Measurements from ENCODE around the gene CD70. TPM values are rescaled to one million over a fixed set of nuclear protein-coding genes. Genes with fewer than 3 reads are reported as not detected.
"Not testable (repeated sequence)": the region's sequence is repeated elsewhere in the genome, so short reads cannot be mapped to it uniquely, and the experiment has no call there.

The CD70 gene
- total RNA-seq, 1 experiment from 2014 or later = 45.4 TPM

GRCh38 chr19:6606276-6607070, 15.5 kb upstream of the CD70 start:
- H3K4me3 ChIP-seq (ENCODE audit: low read depth in 2 of 2, low read length in 2 of 2); POLR2A ChIA-PET; BruUV-seq (replicated peaks); CTCF ChIA-PET; ATAC-seq; in situ Hi-C loops (cut with HindIII; ENCODE audit: low pct_unique_long_range_greater_than_20kb, low sequenced_read_pairs); H3K9me3 ChIP-seq (ENCODE audit: control insufficient read depth, insufficient read depth, low read depth, low read length); H3K27ac ChIP-seq (ENCODE audit: low read length); H3K36me3 ChIP-seq (ENCODE audit: control insufficient read depth, insufficient read depth, low read length); H3K27me3 ChIP-seq (ENCODE audit: control insufficient read depth, insufficient read depth, low read length); H3K4me1 ChIP-seq (ENCODE audit: control insufficient read depth, insufficient read depth, low read length); DNase-seq (ENCODE audit: low read depth, low spot score); intact Hi-C loops (cut with micrococcal nuclease; ENCODE audit: unreplicated experiment): not testable (repeated sequence)

GRCh38 chr19:6604906-6605305, 14.0 kb upstream of the CD70 start:
- ChIA-PET POLR2A (no interaction called here), CTCF (interaction anchor here (1.0 kb wide), 1 partner anchor 26 kb away, joined by 4 read pairs; no protein-coding TSS in a partner anchor)
- Histone ChIP-seq H3K4me1 (ENCODE audit: control insufficient read depth, insufficient read depth, low read length) (no peaks in the 10 kb centered on the region), H3K9me3 (ENCODE audit: control insufficient read depth, insufficient read depth, low read depth, low read length) (no peaks in the 10 kb centered on the region), H3K27ac (ENCODE audit: low read length) (no peak overlapping the region), H3K4me3 (ENCODE audit: low read depth in 2 of 2, low read length in 2 of 2) (no peak overlapping the region), H3K36me3 (ENCODE audit: control insufficient read depth, insufficient read depth, low read length) (no peaks in the 10 kb centered on the region), H3K27me3 (ENCODE audit: control insufficient read depth, insufficient read depth, low read length) (no peaks in the 10 kb centered on the region)
- in situ Hi-C loops (cut with HindIII; ENCODE audit: low pct_unique_long_range_greater_than_20kb, low sequenced_read_pairs) = no loop called here
- intact Hi-C loops (cut with micrococcal nuclease; ENCODE audit: unreplicated experiment) = no loop called here
- DNase-seq (ENCODE audit: low read depth, low spot score) (no peak), ATAC-seq (no peak)
- no TSS peak for BruUV-seq (replicated peaks)
- TF ChIP-seq REST (IDR thresholded peaks at IDR 0.05; ENCODE audit: insufficient read depth in 1 of 2, low read depth in 2 of 2, low read length in 1 of 2) (no peak), TCF7L2 (IDR thresholded peaks at IDR 0.05; ENCODE audit: low read depth, low read length) (no peak), SIN3A (IDR thresholded peaks at IDR 0.05; ENCODE audit: borderline replicate concordance, insufficient read depth, low read depth, low read length) (no peak), POLR2AphosphoS5 (IDR thresholded peaks at IDR 0.05; ENCODE audit: low read depth, low read length) (no peak)
- TF ChIP-seq, protein P1, sequence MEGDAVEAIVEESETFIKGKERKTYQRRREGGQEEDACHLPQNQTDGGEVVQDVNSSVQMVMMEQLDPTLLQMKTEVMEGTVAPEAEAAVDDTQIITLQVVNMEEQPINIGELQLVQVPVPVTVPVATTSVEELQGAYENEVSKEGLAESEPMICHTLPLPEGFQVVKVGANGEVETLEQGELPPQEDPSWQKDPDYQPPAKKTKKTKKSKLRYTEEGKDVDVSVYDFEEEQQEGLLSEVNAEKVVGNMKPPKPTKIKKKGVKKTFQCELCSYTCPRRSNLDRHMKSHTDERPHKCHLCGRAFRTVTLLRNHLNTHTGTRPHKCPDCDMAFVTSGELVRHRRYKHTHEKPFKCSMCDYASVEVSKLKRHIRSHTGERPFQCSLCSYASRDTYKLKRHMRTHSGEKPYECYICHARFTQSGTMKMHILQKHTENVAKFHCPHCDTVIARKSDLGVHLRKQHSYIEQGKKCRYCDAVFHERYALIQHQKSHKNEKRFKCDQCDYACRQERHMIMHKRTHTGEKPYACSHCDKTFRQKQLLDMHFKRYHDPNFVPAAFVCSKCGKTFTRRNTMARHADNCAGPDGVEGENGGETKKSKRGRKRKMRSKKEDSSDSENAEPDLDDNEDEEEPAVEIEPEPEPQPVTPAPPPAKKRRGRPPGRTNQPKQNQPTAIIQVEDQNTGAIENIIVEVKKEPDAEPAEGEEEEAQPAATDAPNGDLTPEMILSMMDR (IDR thresholded peaks at IDR 0.05) = no peak

- ChIA-PET CTCF (interaction anchor here (0.7 kb wide), 2 partner anchors 361 to 882 kb away, joined by 7 to 15 read pairs; partner anchors contain the start of gene CATSPERD), POLR2A (interaction anchor here (0.6 kb wide), 1 partner anchor 11 kb away, joined by 3 read pairs; no protein-coding TSS in a partner anchor)
- H3K36me3 ChIP-seq (ENCODE audit: control insufficient read depth, insufficient read depth, low read length) = no peaks in the 10 kb centered on the region
- H3K4me3 ChIP-seq (ENCODE audit: low read depth in 2 of 2, low read length in 2 of 2) = no peak overlapping the region
- BruUV-seq (replicated peaks) = no TSS peak
- no peaks in the 10 kb centered on the region for H3K9me3 ChIP-seq (ENCODE audit: control insufficient read depth, insufficient read depth, low read depth, low read length)
- TF ChIP-seq SIN3A (IDR thresholded peaks at IDR 0.05; ENCODE audit: borderline replicate concordance, insufficient read depth, low read depth, low read length) = no peak
- intact Hi-C loops (cut with micrococcal nuclease; ENCODE audit: unreplicated experiment) (no loop called here), in situ Hi-C loops (cut with HindIII; ENCODE audit: low pct_unique_long_range_greater_than_20kb, low sequenced_read_pairs) (no loop called here)
- no peaks in the 10 kb centered on the region for H3K4me1 ChIP-seq (ENCODE audit: control insufficient read depth, insufficient read depth, low read length)
- DNase-seq (ENCODE audit: low read depth, low spot score) (no peak), ATAC-seq (no peak)
- H3K27ac ChIP-seq (ENCODE audit: low read length) = no peak overlapping the region
- no peaks in the 10 kb centered on the region for H3K27me3 ChIP-seq (ENCODE audit: control insufficient read depth, insufficient read depth, low read length)
Measured at GRCh38 chr19:6602729-6603114, 11.8 kb upstream of the CD70 start.

GRCh38 chr19:6601537-6602052, 10.6 kb upstream of the CD70 start:
- ChIA-PET CTCF (interaction anchor here (0.6 kb wide), 1 partner anchor 1810 kb away, joined by 3 read pairs; the partner anchor contains the start of gene FEM1A), POLR2A (interaction anchor here (0.7 kb wide), 1 partner anchor 11 kb away, joined by 11 read pairs; no protein-coding TSS in a partner anchor)
- ATAC-seq = peak; percentile 66; the same call in 1 of the 2 replicates
- intact Hi-C loops (cut with micrococcal nuclease; ENCODE audit: unreplicated experiment); in situ Hi-C loops (cut with HindIII; ENCODE audit: low pct_unique_long_range_greater_than_20kb, low sequenced_read_pairs); BruUV-seq (replicated peaks); H3K27me3 ChIP-seq (ENCODE audit: control insufficient read depth, insufficient read depth, low read length); H3K9me3 ChIP-seq (ENCODE audit: control insufficient read depth, insufficient read depth, low read depth, low read length); DNase-seq (ENCODE audit: low read depth, low spot score); H3K36me3 ChIP-seq (ENCODE audit: control insufficient read depth, insufficient read depth, low read length); H3K4me1 ChIP-seq (ENCODE audit: control insufficient read depth, insufficient read depth, low read length): not testable (repeated sequence)
- H3K4me3 ChIP-seq (ENCODE audit: low read depth in 2 of 2, low read length in 2 of 2) = peak overlapping the region; percentile 30 to 50
- H3K27ac ChIP-seq (ENCODE audit: low read length) = peak overlapping the region; percentile 75

GRCh38 chr19:6600951-6601536, 10.1 kb upstream of the CD70 start:
- POLR2A ChIA-PET; BruUV-seq (replicated peaks); CTCF ChIA-PET; H3K4me1 ChIP-seq (ENCODE audit: control insufficient read depth, insufficient read depth, low read length); ATAC-seq; H3K36me3 ChIP-seq (ENCODE audit: control insufficient read depth, insufficient read depth, low read length); H3K27me3 ChIP-seq (ENCODE audit: control insufficient read depth, insufficient read depth, low read length); H3K9me3 ChIP-seq (ENCODE audit: control insufficient read depth, insufficient read depth, low read depth, low read length); intact Hi-C loops (cut with micrococcal nuclease; ENCODE audit: unreplicated experiment); in situ Hi-C loops (cut with HindIII; ENCODE audit: low pct_unique_long_range_greater_than_20kb, low sequenced_read_pairs); DNase-seq (ENCODE audit: low read depth, low spot score): not testable (repeated sequence)
- Histone ChIP-seq H3K4me3 (ENCODE audit: low read depth in 2 of 2, low read length in 2 of 2) (peak overlapping the region; percentile 30 to 50), H3K27ac (ENCODE audit: low read length) (peak overlapping the region; percentile 75)

Data from Panc1 (cell line).